K562 (cell line): ENCODE results near the gene LTO1. TPM values are rescaled to one million over a fixed set of nuclear protein-coding genes. Genes with fewer than 3 reads are reported as not detected.

ENCODE experiments used
- ATF7 ChIP-seq: fragments of 450-650 bp; IDR thresholded peaks from 2 replicates; pipeline ENCODE4 v1.7.1; 2014; ENCODE audit warnings: mild to moderate bottlenecking, moderate library complexity
- BRD4 ChIP-seq: fragments of 200-600 bp; sonication (generic); IDR thresholded peaks from 2 replicates; pipeline ENCODE4 v1.6.1; 2017; ENCODE audit warnings: inconsistent platforms
- CBFB ChIP-seq: sonication (generic); formaldehyde crosslinking; IDR thresholded peaks from 2 replicates; pipeline ENCODE4 v1.4.0; 2020; ENCODE audit warnings: mild to moderate bottlenecking, missing genetic modification reagents
- RB1 ChIP-seq: fragments of 450-650 bp; IDR thresholded peaks from 2 replicates; pipeline ENCODE4 v1.6.1; 2017; ENCODE audit warnings: low read depth, mild to moderate bottlenecking
- SAP30 ChIP-seq: fragments of 200-600 bp; sonication (generic); IDR thresholded peaks from 2 replicates; pipeline ENCODE4 v1.6.1; 2012; ENCODE audit warnings: borderline replicate concordance, low read depth, mild to moderate bottlenecking, moderate library complexity, low read length, control low read depth, inconsistent platforms; ENCODE audit not compliant: insufficient read depth, poor library complexity, severe bottlenecking
- SIN3B ChIP-seq: fragments of 450-650 bp; IDR thresholded peaks from 2 replicates; pipeline ENCODE4 v1.6.1; 2017; ENCODE audit warnings: low read depth, mild to moderate bottlenecking, moderate library complexity
- THRB ChIP-seq: fragments of 450-650 bp; formaldehyde crosslinking; conservative IDR thresholded peaks from 2 replicates; pipeline ENCODE4 v1.4.0; 2022; ENCODE audit warnings: mild to moderate bottlenecking, missing genetic modification characterization
- TOE1 ChIP-seq, 2 experiments: fragments of 450-650 bp in 1 of 2; sonication (generic) in 1 of 2; formaldehyde crosslinking in 1 of 2; IDR thresholded peaks; 2 replicates each; pipeline versions ENCODE4 v1.7.1 to v1.8.0; 2016 to 2022; ENCODE audit warnings: borderline replicate concordance in 2 of 2, mild to moderate bottlenecking in 2 of 2, antibody characterized with exemption in 1 of 2, inconsistent platforms in 1 of 2, low read depth in 1 of 2, missing genetic modification reagents in 1 of 2, moderate library complexity in 1 of 2
- TSC22D4 ChIP-seq: fragments of 450-650 bp; IDR thresholded peaks from 2 replicates; pipeline ENCODE4 v1.6.1; 2016; ENCODE audit warnings: missing genetic modification characterization, missing biosample characterization, control low read depth
- ZBTB26 ChIP-seq: fragments of 450-650 bp; formaldehyde crosslinking; IDR thresholded peaks from 2 replicates; pipeline ENCODE4 v1.4.0; 2022; ENCODE audit warnings: missing genetic modification characterization
- ZNF124 ChIP-seq: sonication (generic); formaldehyde crosslinking; IDR thresholded peaks from 2 replicates; pipeline ENCODE4 v1.8.1; 2022; ENCODE audit warnings: missing genetic modification reagents
- ZNF444 ChIP-seq: fragments of 250-450 bp; sonication (Bioruptor Pico); IDR thresholded peaks from 2 replicates; pipeline ENCODE4 v1.4.0; 2020; ENCODE audit warnings: mild to moderate bottlenecking, moderate library complexity
- polyA plus RNA-seq, 8 experiments: library from polyadenylated mRNA; depleted of rRNA in 4 of 8; stranded (reverse) in 5 of 8; unstranded in 3 of 8; fragments of >200 nt; fragmentation: Nextera tagmentation in 2 of 8; fragmentation: Illumina TruSeq in 1 of 8; extraction: Ambion mirVana in 2 of 8; extraction: Trizol in 1 of 8; gene quantifications; 2 replicates each; pipeline versions ENCODE4 v1.2.1 to v1.2.3, GENCODE V29; 2011 to 2014; ENCODE audit warnings: inconsistent platforms in 1 of 8, missing spikeins in 1 of 8
- total RNA-seq, 7 experiments: library from RNA; depleted of rRNA in 6 of 7; stranded (reverse); fragments of >200 nt in 6 of 7; fragmentation: Illumina TruSeq in 2 of 7; extraction: Trizol in 2 of 7; gene quantifications; 2 replicates each; pipeline versions ENCODE4 v1.2.1 to v1.2.3, GENCODE V29; 2011 to 2021; ENCODE audit warnings: low replicate concordance in 1 of 7
- TF ChIP-seq, protein P1 (sequence below): sonication (generic); formaldehyde crosslinking; IDR thresholded peaks from 2 replicates; pipeline ENCODE4 v1.8.1; 2023; ENCODE audit warnings: mild to moderate bottlenecking, missing genetic modification reagents
- TF ChIP-seq, protein P2 (sequence below): IDR thresholded peaks from 2 replicates; pipeline ENCODE4 v1.6.1; 2011; ENCODE audit not compliant: insufficient read length; ENCODE audit errors: extremely low read depth
- TF ChIP-seq, protein P3 (sequence below): sonication (generic); formaldehyde crosslinking; IDR thresholded peaks from 2 replicates; pipeline ENCODE4 v1.5.0; 2020; ENCODE audit warnings: missing genetic modification reagents
- TF ChIP-seq, protein P4 (sequence below), 2 experiments: fragments of 250-450 bp in 1 of 2; fragments of 450-650 bp in 1 of 2; sonication (Bioruptor Pico) in 1 of 2; IDR thresholded peaks; 2 replicates each; pipeline versions ENCODE4 v1.6.1 to v1.8.0; 2016 to 2021; ENCODE audit warnings: mild to moderate bottlenecking in 2 of 2, moderate library complexity in 2 of 2, missing compliant biosample characterization in 1 of 2, missing genetic modification characterization in 1 of 2
- TF ChIP-seq, protein P5 (sequence below): fragments of 450-650 bp; IDR thresholded peaks from 2 replicates; pipeline ENCODE4 v1.6.1; 2016; ENCODE audit warnings: antibody characterized with exemption

Gene LTO1
- total and polyA plus RNA-seq, 9 of the 15 experiments (the other 6 are each of a cell fraction or from before 2014, with no cell fraction given) = 2.6 to 43.4 (median 19.1) TPM

- TF ChIP-seq, protein P1, sequence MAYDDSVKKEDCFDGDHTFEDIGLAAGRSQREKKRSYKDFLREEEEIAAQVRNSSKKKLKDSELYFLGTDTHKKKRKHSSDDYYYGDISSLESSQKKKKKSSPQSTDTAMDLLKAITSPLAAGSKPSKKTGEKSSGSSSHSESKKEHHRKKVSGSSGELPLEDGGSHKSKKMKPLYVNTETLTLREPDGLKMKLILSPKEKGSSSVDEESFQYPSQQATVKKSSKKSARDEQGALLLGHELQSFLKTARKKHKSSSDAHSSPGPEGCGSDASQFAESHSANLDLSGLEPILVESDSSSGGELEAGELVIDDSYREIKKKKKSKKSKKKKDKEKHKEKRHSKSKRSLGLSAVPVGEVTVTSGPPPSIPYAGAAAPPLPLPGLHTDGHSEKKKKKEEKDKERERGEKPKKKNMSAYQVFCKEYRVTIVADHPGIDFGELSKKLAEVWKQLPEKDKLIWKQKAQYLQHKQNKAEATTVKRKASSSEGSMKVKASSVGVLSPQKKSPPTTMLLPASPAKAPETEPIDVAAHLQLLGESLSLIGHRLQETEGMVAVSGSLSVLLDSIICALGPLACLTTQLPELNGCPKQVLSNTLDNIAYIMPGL (CRISPR knock-in tag) = peak; percentile 16; the same call in 1 of the 2 replicates
- TF ChIP-seq, protein P2, sequence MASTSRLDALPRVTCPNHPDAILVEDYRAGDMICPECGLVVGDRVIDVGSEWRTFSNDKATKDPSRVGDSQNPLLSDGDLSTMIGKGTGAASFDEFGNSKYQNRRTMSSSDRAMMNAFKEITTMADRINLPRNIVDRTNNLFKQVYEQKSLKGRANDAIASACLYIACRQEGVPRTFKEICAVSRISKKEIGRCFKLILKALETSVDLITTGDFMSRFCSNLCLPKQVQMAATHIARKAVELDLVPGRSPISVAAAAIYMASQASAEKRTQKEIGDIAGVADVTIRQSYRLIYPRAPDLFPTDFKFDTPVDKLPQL = no peak
- TF ChIP-seq SAP30 = peak; percentile 92
- no peak for TF ChIP-seq BRD4
- peak; percentile 24 for TF ChIP-seq RB1
- TF ChIP-seq ZNF124 (CRISPR knock-in tag) = no peak
- TF ChIP-seq, protein P3, sequence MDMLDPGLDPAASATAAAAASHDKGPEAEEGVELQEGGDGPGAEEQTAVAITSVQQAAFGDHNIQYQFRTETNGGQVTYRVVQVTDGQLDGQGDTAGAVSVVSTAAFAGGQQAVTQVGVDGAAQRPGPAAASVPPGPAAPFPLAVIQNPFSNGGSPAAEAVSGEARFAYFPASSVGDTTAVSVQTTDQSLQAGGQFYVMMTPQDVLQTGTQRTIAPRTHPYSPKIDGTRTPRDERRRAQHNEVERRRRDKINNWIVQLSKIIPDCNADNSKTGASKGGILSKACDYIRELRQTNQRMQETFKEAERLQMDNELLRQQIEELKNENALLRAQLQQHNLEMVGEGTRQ = peak; percentile 8; the same call in 1 of the 2 replicates
- peak; percentile 67; the same call in 1 of the 2 replicates for TF ChIP-seq ATF7
- TF ChIP-seq ZNF444 = no peak
- peak; percentile 82; the same call in 1 of the 2 replicates for TF ChIP-seq CBFB
- TF ChIP-seq, protein P4, sequence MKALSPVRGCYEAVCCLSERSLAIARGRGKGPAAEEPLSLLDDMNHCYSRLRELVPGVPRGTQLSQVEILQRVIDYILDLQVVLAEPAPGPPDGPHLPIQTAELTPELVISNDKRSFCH (CRISPR knock-in tag; IDR thresholded peaks at IDR 0.05) = no peak
- TF ChIP-seq, protein P4 (tag; IDR thresholded peaks at IDR 0.05) = no peak
- no peak for TF ChIP-seq THRB
- TF ChIP-seq TSC22D4 = no peak
- TF ChIP-seq TOE1 (IDR thresholded peaks at IDR 0.05; ENCODE audit: borderline replicate concordance) = peak; percentile 78; the same call in 1 of the 2 replicates
- TF ChIP-seq TOE1 (CRISPR knock-in tag; IDR thresholded peaks at IDR 0.05; ENCODE audit: borderline replicate concordance, low read depth) = no peak
- TF ChIP-seq SIN3B = peak; percentile 95
- no peak for TF ChIP-seq ZBTB26 (CRISPR knock-in tag)
- TF ChIP-seq, protein P5, sequence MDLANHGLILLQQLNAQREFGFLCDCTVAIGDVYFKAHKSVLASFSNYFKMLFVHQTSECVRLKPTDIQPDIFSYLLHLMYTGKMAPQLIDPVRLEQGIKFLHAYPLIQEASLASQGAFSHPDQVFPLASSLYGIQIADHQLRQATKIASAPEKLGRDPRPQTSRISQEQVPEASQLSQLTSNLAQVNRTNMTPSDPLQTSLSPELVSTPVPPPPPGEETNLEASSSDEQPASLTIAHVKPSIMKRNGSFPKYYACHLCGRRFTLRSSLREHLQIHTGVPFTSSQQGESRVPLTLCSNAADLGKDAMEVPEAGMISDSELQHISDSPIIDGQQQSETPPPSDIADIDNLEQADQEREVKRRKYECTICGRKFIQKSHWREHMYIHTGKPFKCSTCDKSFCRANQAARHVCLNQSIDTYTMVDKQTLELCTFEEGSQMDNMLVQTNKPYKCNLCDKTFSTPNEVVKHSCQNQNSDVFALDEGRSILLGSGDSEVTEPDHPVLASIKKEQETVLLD = peak; percentile 88
Observed at GRCh38 chr11:69674886-69675714, at the start of gene LTO1 (continued).
